GM12864 (cell line): ENCODE data around the gene BCHE.

Source experiments
- DNase-seq: peaks from one replicate; pipeline ENCODE4 v3.0.0-alpha.2; 2011; ENCODE audit warnings: low read depth
- H3K4me3 ChIP-seq: 2 replicates; pipeline ENCODE4 v1.5.1; 2011; ENCODE audit warnings: mild to moderate bottlenecking, low read depth, low read length, control low read depth
- TF ChIP-seq, protein P1 (sequence below): IDR thresholded peaks from 2 replicates; pipeline ENCODE4 v1.5.1; 2011; ENCODE audit warnings: low read depth, mild to moderate bottlenecking, moderate library complexity, low read length, control low read depth, inconsistent platforms; ENCODE audit errors: missing control alignments

Gene BCHE

DNA sequence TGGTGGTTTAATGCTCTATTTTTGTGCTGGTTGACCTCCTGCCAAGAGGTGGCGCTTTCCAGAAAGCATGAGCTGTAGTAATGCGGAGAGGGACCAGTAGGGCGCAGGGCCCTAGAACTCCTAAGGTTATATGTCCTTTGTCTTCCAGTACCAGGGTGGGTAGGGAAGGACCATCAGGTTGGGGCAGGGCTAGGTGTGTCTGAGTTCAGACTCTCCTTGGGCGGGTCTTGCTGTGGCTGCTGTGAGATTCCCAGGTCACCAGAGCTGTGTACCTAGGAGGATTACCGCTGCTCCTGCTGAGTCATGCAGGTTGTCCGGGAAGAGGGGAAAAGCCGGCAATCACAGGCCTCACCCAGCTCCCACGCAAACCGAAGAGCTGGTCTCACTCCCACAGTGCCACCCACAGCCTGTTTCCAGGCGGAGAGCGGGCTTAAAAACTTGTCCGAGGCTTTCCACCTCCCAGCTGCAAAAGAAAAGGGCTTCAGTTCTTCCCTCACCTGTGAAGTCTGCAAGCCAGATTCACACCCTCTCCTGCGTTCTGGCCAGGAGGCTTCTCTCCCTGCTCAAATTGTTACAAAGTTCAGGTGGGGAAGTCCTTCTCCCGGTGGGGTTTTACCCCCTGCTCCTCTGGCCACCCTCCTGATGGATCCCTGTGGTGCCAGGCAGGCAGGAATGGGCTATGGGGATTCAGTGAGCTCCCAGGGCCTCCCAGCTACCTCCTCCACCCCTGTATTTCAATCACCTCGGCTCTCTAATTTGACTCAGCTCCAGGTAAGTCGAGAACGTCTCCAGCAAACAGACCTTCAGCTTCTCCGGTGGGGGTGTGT lies 37.7 kb upstream of the BCHE start:
- TF ChIP-seq, protein P1, sequence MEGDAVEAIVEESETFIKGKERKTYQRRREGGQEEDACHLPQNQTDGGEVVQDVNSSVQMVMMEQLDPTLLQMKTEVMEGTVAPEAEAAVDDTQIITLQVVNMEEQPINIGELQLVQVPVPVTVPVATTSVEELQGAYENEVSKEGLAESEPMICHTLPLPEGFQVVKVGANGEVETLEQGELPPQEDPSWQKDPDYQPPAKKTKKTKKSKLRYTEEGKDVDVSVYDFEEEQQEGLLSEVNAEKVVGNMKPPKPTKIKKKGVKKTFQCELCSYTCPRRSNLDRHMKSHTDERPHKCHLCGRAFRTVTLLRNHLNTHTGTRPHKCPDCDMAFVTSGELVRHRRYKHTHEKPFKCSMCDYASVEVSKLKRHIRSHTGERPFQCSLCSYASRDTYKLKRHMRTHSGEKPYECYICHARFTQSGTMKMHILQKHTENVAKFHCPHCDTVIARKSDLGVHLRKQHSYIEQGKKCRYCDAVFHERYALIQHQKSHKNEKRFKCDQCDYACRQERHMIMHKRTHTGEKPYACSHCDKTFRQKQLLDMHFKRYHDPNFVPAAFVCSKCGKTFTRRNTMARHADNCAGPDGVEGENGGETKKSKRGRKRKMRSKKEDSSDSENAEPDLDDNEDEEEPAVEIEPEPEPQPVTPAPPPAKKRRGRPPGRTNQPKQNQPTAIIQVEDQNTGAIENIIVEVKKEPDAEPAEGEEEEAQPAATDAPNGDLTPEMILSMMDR: no peak
- no peak for DNase-seq
- no peak overlapping the region for H3K4me3 ChIP-seq

DNA sequence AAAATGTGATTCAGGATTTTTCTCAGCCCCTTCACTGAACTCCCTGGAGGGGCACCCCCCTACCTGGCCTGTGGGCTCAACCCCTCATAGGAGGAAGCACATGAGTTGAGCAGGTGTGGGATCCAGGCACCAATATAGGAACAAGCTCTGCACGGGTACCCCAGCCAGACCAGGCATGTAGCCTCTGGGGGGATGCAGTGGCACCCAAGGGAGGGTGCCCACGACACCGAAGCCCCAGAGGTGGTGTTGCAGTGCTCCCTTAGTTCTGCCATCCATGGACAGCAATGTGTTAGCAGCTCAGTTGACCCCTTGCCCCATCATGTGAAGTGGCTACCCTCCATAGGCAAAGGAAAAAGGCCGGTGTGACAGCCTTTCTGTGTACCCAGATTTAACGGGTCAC lies 30.9 kb upstream of the BCHE start:
- TF ChIP-seq, protein P1: no peak
- no peak overlapping the region for H3K4me3 ChIP-seq
- DNase-seq: no peak

DNA sequence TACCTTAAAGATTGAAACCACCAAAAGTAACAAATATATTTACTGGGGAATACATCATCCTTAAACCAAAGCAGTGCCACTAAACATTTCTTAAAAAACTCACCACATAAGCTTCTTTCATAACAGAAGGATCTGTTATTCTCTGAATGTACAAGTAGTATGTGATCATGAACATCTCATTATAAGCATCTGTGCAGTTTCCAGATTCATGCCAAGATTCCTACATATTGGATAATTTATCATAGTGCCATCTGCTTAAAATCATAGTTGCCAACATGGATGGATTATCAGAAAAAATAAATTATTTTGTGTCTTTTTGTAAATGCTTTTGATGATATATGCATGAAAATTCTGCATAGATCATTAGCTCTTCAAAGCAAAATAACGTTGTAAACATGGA lies 21.8 kb upstream of the BCHE start:
- TF ChIP-seq, protein P1: no peak
- H3K4me3 ChIP-seq: no peak overlapping the region
- no peak for DNase-seq

DNA sequence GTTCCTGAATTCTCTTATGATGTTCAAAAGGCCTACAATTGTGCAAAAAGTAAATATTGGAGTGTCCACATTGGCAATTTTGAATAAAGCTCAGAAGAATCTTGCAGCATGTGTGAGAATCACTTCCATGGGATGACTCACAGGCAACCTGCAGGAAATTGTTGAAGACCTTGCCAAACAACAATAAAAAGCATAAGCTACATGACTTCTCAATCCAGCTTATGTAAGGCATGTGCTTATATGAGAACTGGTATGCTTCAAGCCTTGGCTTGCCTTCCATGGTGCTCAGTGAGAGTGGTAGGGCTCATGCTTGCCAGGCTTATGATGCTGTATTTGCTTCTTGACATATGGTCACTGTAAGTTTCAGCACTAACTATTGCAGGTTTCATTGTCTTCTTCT lies 18.4 kb upstream of the BCHE start:
- no peak overlapping the region for H3K4me3 ChIP-seq
- TF ChIP-seq, protein P1: no peak
- no peak for DNase-seq

DNA sequence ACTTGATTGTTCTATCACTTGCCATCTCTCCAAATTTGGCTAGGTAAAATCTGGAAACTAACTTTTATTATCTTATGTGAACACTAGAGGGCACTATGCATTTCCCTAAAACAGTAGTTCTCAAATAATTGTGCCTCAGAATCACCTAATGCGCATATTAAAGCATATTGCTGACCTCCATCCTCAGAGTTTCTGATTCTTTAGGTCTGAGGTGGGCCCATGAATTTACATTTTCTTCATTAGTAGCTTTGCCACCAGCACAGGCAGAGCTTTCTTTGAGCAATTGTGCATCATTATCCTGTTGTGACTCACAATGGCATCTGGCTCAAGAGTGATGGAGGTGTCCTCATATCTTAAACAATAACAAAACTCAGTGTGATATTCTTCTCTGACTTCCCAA lies 17.5 kb upstream of the BCHE start:
- TF ChIP-seq, protein P1: peak; percentile 36
- no peak for DNase-seq
- no peak overlapping the region for H3K4me3 ChIP-seq

DNA sequence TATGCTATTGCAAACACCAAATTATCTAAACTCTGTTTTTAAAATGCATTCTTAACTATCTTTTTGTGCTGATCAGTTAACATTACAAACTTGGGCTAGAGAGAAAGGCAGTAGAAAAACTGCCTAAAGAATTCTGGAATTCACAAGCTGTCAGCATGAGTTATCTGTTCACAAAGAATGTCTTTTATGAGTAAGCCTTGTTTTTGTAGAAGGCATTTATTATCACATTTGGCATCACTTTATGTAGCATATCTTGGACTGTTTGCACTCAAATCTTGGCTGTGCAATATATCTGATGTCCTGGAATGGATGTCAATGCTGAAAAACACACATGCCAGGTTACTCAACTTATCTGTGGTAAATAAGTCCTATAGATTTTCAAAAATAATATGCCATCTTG lies 15.5 kb upstream of the BCHE start:
- H3K4me3 ChIP-seq: no peak overlapping the region
- no peak for DNase-seq
- TF ChIP-seq, protein P1: no peak

DNA sequence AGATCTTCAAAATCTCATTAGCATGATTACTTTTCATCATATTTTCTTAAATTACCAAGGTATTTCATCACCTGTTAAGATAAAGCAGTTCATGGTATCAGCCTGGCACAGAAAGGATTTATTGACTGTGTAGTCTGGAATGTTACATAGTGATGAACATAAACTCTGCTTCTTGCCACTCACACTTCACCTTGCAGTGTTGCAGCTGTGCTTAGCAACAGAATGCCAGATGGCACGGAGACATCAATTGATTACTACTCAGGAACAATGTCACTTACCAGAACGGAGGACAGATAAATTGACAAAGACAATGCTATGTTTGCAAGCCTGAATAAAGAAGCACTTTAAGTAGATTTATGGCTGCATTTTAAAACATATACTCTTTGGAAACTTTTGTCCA lies 15.0 kb upstream of the BCHE start:
- TF ChIP-seq, protein P1: no peak
- no peak for DNase-seq
- H3K4me3 ChIP-seq: no peak overlapping the region
